HL-60 (cell line): ENCODE results near the gene HDAC9.

ENCODE experiments used
- DNase-seq, 2 experiments: peaks; one replicate each; pipeline ENCODE4 v3.0.0-alpha.2; 2010 to 2020; ENCODE audit warnings: low read depth in 1 of 2, low spot score in 1 of 2
- H3K27ac ChIP-seq: fragments of 250-450 bp; sonication (Bioruptor Pico); replicated peaks from 2 replicates; pipeline ENCODE4 v1.5.1; 2020; ENCODE audit warnings: mild to moderate bottlenecking, moderate library complexity
- H3K27me3 ChIP-seq: fragments of 250-450 bp; sonication (Bioruptor Pico); 2 replicates; pipeline ENCODE4 v1.5.1; 2021; ENCODE audit warnings: mild to moderate bottlenecking, moderate library complexity; ENCODE audit not compliant: insufficient read depth, poor library complexity, severe bottlenecking
- H3K4me3 ChIP-seq: replicated peaks from 2 replicates; pipeline ENCODE4 v1.5.1; 2011; ENCODE audit warnings: mild to moderate bottlenecking, control low read depth, low read length; ENCODE audit not compliant: insufficient read depth
- GABPA ChIP-seq: IDR thresholded peaks from 2 replicates; pipeline ENCODE4 v1.6.1; 2012; ENCODE audit warnings: low read depth
- POLR2AphosphoS5 ChIP-seq: IDR thresholded peaks from 2 replicates; pipeline ENCODE4 v1.6.1; 2012; ENCODE audit warnings: low read depth
- SPI1 ChIP-seq: IDR thresholded peaks from 2 replicates; pipeline ENCODE4 v1.6.1; 2012; ENCODE audit warnings: low read depth, mild to moderate bottlenecking, borderline replicate concordance
- TF ChIP-seq, protein P1 (sequence below): IDR thresholded peaks from 2 replicates; pipeline ENCODE4 v1.6.1; 2012; ENCODE audit warnings: low read depth; ENCODE audit not compliant: insufficient replicate concordance
- TF ChIP-seq, protein P2 (sequence below): IDR thresholded peaks from one replicate; pipeline ENCODE4 v1.5.1; 2011; ENCODE audit warnings: low read length, control low read depth, inconsistent platforms; ENCODE audit not compliant: insufficient read depth

Gene HDAC9

DNA sequence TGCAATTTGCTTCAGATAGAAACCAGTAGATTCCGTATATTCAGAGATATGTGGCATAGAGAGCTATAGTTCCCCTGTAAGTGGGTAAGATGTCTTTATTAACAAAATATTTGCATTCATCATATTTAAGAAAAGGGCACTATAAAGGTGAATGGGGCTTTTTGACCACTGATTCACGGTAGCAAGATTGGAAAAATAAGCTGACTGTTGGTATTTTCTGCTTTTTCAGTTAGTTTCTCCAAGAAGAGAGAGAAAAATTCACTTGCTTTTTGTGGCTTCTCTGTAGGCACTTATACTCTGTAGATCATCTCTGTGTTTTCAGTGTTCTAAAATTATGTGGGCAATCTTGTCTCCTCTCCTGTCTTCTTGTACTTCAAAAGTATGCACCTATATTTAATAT is 376.8 kb downstream of the HDAC9 start:
- Histone ChIP-seq H3K27me3 (no peaks in the 10 kb centered on the region), H3K4me3 (no peak overlapping the region), H3K27ac (no peak overlapping the region)
- no peak for DNase-seq
- TF ChIP-seq, protein P1, sequence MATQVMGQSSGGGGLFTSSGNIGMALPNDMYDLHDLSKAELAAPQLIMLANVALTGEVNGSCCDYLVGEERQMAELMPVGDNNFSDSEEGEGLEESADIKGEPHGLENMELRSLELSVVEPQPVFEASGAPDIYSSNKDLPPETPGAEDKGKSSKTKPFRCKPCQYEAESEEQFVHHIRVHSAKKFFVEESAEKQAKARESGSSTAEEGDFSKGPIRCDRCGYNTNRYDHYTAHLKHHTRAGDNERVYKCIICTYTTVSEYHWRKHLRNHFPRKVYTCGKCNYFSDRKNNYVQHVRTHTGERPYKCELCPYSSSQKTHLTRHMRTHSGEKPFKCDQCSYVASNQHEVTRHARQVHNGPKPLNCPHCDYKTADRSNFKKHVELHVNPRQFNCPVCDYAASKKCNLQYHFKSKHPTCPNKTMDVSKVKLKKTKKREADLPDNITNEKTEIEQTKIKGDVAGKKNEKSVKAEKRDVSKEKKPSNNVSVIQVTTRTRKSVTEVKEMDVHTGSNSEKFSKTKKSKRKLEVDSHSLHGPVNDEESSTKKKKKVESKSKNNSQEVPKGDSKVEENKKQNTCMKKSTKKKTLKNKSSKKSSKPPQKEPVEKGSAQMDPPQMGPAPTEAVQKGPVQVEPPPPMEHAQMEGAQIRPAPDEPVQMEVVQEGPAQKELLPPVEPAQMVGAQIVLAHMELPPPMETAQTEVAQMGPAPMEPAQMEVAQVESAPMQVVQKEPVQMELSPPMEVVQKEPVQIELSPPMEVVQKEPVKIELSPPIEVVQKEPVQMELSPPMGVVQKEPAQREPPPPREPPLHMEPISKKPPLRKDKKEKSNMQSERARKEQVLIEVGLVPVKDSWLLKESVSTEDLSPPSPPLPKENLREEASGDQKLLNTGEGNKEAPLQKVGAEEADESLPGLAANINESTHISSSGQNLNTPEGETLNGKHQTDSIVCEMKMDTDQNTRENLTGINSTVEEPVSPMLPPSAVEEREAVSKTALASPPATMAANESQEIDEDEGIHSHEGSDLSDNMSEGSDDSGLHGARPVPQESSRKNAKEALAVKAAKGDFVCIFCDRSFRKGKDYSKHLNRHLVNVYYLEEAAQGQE: no peak
- TF ChIP-seq POLR2AphosphoS5: no peak
- TF ChIP-seq, protein P2, sequence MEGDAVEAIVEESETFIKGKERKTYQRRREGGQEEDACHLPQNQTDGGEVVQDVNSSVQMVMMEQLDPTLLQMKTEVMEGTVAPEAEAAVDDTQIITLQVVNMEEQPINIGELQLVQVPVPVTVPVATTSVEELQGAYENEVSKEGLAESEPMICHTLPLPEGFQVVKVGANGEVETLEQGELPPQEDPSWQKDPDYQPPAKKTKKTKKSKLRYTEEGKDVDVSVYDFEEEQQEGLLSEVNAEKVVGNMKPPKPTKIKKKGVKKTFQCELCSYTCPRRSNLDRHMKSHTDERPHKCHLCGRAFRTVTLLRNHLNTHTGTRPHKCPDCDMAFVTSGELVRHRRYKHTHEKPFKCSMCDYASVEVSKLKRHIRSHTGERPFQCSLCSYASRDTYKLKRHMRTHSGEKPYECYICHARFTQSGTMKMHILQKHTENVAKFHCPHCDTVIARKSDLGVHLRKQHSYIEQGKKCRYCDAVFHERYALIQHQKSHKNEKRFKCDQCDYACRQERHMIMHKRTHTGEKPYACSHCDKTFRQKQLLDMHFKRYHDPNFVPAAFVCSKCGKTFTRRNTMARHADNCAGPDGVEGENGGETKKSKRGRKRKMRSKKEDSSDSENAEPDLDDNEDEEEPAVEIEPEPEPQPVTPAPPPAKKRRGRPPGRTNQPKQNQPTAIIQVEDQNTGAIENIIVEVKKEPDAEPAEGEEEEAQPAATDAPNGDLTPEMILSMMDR: no peak
- no peak for TF ChIP-seq SPI1
- TF ChIP-seq GABPA: no peak

DNA sequence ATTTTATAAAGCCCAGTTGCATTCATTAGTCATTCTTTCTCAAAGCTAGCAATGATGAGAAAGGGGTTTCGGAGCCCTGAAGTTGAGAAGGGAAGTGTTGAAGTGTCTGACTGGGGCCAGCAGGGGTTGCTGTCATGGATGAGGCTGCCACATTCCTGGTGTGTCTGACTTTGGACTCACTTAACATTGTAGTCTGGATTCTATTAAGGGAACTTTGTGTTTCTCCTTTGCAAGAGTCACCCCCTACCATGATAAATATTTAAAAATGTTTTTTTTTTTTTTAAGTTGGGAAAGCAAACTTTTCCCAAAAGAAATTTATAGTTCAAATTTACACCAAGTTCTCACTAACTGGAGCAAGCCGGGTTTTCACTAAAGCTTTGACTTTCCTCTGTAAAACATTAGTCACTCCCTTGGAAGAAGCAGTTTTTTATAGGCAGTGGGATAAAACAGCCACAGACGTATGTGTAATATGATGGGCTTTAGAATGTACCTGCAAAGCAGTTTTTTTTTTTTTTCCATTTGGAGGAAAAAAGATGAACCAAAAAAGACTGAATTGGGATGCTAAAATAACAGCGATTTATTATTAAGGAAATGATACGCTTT is 378.3 kb downstream of the HDAC9 start:
- Histone ChIP-seq H3K27ac (no peak overlapping the region), H3K27me3 (no peaks in the 10 kb centered on the region), H3K4me3 (no peak overlapping the region)
- DNase-seq: no peak
- no peak for TF ChIP-seq POLR2AphosphoS5

DNA sequence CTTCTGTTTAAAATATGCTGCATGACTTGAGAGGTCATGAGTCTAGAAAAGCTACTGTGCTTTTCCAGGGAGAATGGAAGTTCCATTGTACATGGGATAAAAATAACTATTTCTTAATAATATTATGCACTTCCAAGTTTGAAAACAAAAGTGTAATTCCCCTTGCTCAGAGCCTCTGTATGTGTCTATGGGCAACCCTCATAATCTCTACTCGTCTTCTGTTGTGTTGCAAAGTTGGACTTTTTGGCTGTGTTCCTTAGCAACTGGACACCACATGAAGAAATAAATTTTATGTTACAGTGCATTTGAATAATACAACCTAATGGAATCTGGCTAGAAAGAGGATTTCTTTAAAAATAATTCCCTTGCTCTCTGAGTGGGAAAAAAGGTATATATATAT is 379.3 kb downstream of the HDAC9 start:
- DNase-seq: no peak
- Histone ChIP-seq H3K27me3 (no peaks in the 10 kb centered on the region), H3K4me3 (no peak overlapping the region), H3K27ac (no peak overlapping the region)
- TF ChIP-seq, protein P1: no peak
- TF ChIP-seq SPI1 (no peak), GABPA (no peak), POLR2AphosphoS5 (no peak)
- TF ChIP-seq, protein P2: no peak

DNA sequence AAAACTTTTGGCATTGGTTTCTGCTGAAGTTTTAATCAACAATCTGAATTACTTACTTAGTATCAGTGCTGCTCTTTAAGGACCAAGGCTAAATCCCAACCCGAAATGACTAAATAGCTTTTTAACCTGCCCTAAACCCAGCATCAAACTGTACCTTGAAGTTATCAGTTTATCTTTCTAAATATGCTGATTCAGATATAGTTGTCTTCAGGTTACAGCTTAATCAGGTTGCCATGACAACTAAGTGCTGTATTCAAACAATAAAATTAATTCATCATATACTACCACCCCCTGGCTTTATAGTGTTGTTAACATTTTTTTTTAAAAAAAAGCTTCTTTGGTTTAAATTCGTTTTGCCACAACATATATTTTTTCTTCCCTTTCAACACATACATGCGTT is 382.3 kb downstream of the HDAC9 start:
- no peak for DNase-seq
- no peak for TF ChIP-seq GABPA
- TF ChIP-seq, protein P1: no peak
- TF ChIP-seq POLR2AphosphoS5: no peak
- TF ChIP-seq, protein P2: no peak
- no peak for TF ChIP-seq SPI1

More for the DNA sequence above, 382.3 kb downstream of the HDAC9 start:
- Histone ChIP-seq H3K4me3 (no peak overlapping the region), H3K27ac (no peak overlapping the region), H3K27me3 (no peaks in the 10 kb centered on the region)
